HG03060 (cell line): ENCODE measurements around the gene ARHGAP35.

Experiments used
- ATAC-seq: cut with Tn5 transposase; IDR thresholded peaks from one replicate; pipeline ENCODE4 v1.9.1; 2021; ENCODE audit warnings: low read depth, moderate number of reproducible peaks; ENCODE audit not compliant: unreplicated experiment

Gene ARHGAP35

GRCh38 chr19:46901701-46902401, 41.1 kb downstream of the ARHGAP35 start:
- no peak for ATAC-seq

- no peak for ATAC-seq
These were observed 41.6 kb downstream of the ARHGAP35 start for GRCh38 chr19:46902402-46902766.

DNA sequence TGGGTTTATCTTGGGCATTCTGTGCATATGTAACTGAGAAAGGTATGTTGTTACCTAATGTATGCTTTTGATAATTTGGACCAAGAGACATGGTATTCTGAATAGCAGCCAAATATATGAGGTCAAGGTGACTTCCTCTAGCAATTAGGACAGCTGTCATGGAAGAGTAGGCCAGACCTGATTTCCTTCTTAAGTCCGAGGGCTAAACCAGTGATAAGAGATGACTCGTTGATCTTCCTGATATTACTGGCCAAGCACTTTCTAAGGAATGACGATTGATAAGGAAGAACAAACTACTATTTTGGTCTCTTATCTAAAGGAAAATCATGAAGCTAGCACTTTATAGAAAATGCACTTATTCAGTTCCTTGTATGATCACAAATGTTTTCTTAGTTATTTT, 42.7 kb downstream of the ARHGAP35 start:
- ATAC-seq, result no peak

- no peak for ATAC-seq
These were observed 43.6 kb downstream of the ARHGAP35 start for GRCh38 chr19:46904114-46905060.

- ATAC-seq, result no peak
These were observed 45.4 kb downstream of the ARHGAP35 start for GRCh38 chr19:46906221-46906620.

- ATAC-seq, result no peak
These were observed 47.1 kb downstream of the ARHGAP35 start for GRCh38 chr19:46907880-46908279.

- ATAC-seq, result no peak
These were observed 48.6 kb downstream of the ARHGAP35 start for GRCh38 chr19:46909356-46909755.
